A549 (cell line): ENCODE measurements around the gene IL36B. TPM values are rescaled to one million over a fixed set of nuclear protein-coding genes. Genes with fewer than 3 reads are reported as not detected.

Source experiments
- ATAC-seq, 2 experiments: fragments of 200-7000 bp in 1 of 2; fragments of >200 bp in 1 of 2; cut with Nextera tagmentation in 1 of 2; cut with Tn5 transposase in 1 of 2; 3 replicates each; pipeline versions ENCODE4 v1.8.0 to v1.9.1; 2018 to 2020; ENCODE audit warnings: mild to moderate bottlenecking in 1 of 2, moderate library complexity in 1 of 2
- CTCF ChIA-PET: fragments of 300-600 bp; sonication (Branson Sonifier 250); formaldehyde crosslinking; extraction: SDS; loops from one replicate; lab custom pipeline; 2021; ENCODE audit warnings: antibody characterized with exemption, inconsistent platforms; lab: Yijun Ruan, JAX
- POLR2A ChIA-PET: fragments of 350-600 bp; formaldehyde crosslinking; extraction: SDS; loops from one replicate; lab custom pipeline; 2021; ENCODE audit warnings: antibody characterized with exemption, inconsistent platforms; lab: Yijun Ruan, JAX
- DNase-seq, 2 experiments: peaks; one replicate each; pipeline versions ENCODE4 v3.0.0 to v3.0.0-alpha.2; 2011 to 2016; ENCODE audit warnings: low read depth in 1 of 2, low spot score in 1 of 2
- FAIRE-seq: peaks from 2 replicates; lab custom pipeline; 2011; peaks lifted over from hg19 to GRCh38; lab: Jason Lieb, UNC
- H3K27ac ChIP-seq, 2 experiments: fragments of >200 bp; sonication (Bioruptor Twin); formaldehyde crosslinking; 3 replicates each; pipeline ENCODE4 v1.5.1; 2016 to 2017
- H3K4me1 ChIP-seq: fragments of >200 bp; sonication (Bioruptor Twin); formaldehyde crosslinking; 3 replicates; pipeline ENCODE4 v1.6.1; 2016
- H3K4me2 ChIP-seq: fragments of >200 bp; sonication (Bioruptor Twin); formaldehyde crosslinking; 3 replicates; pipeline ENCODE4 v1.6.1; 2016
- H3K4me3 ChIP-seq: fragments of >200 bp; sonication (Bioruptor Twin); formaldehyde crosslinking; 3 replicates; pipeline ENCODE4 v1.5.1; 2016
- H3K9me3 ChIP-seq: fragments of >200 bp; sonication (Bioruptor Twin); formaldehyde crosslinking; 3 replicates; pipeline ENCODE4 v1.6.1; 2016
- ATOH8 ChIP-seq: fragments of 250-450 bp; sonication (Bioruptor Pico); IDR thresholded peaks from 2 replicates; pipeline ENCODE4 v1.5.0; 2020; ENCODE audit warnings: low read depth, mild to moderate bottlenecking, moderate library complexity
- BHLHE40 ChIP-seq: IDR thresholded peaks from 2 replicates; pipeline ENCODE4 v1.6.1; 2012; ENCODE audit warnings: low read depth, low read length, inconsistent platforms
- EHF ChIP-seq: fragments of 250-450 bp; sonication (Bioruptor Pico); IDR thresholded peaks from 2 replicates; pipeline ENCODE4 v1.5.0; 2020; ENCODE audit warnings: mild to moderate bottlenecking
- ELK1 ChIP-seq: fragments of 150-350 bp; IDR thresholded peaks from 2 replicates; pipeline ENCODE4 v1.6.1; 2014; ENCODE audit warnings: low read depth, mild to moderate bottlenecking, low read length
- FOXS1 ChIP-seq: fragments of 250-450 bp; sonication (Bioruptor Pico); IDR thresholded peaks from 2 replicates; pipeline ENCODE4 v1.5.0; 2020; ENCODE audit warnings: mild to moderate bottlenecking, moderate library complexity
- HDAC2 ChIP-seq: fragments of 200-600 bp; sonication (generic); IDR thresholded peaks from 2 replicates; pipeline ENCODE4 v1.6.1; 2016
- HMGXB4 ChIP-seq: fragments of 250-450 bp; sonication (Bioruptor Pico); IDR thresholded peaks from 2 replicates; pipeline ENCODE4 v1.5.0; 2021; ENCODE audit warnings: mild to moderate bottlenecking, moderate library complexity, borderline replicate concordance
- JUNB ChIP-seq: fragments of >200 bp; sonication (Bioruptor Twin); formaldehyde crosslinking; IDR thresholded peaks from 2 replicates; pipeline ENCODE4 v1.6.1; 2016
- KDM1A ChIP-seq: fragments of 200-600 bp; sonication (generic); IDR thresholded peaks from 2 replicates; pipeline ENCODE4 v1.6.1; 2016; ENCODE audit warnings: low read depth, mild to moderate bottlenecking
- MAX ChIP-seq: IDR thresholded peaks from 2 replicates; pipeline ENCODE4 v1.6.1; 2012
- PHF8 ChIP-seq: fragments of 200-600 bp; sonication (generic); IDR thresholded peaks from 2 replicates; pipeline ENCODE4 v1.6.1; 2016; ENCODE audit warnings: low read depth, mild to moderate bottlenecking, antibody characterized with exemption, moderate library complexity, borderline replicate concordance
- REST ChIP-seq: fragments of 200-600 bp; sonication (generic); IDR thresholded peaks from 2 replicates; pipeline ENCODE4 v1.6.1; 2016; ENCODE audit warnings: antibody characterized with exemption, mild to moderate bottlenecking, moderate library complexity
- SMC3 ChIP-seq: fragments of >200 bp; sonication (Bioruptor Twin); formaldehyde crosslinking; IDR thresholded peaks from 3 replicates; pipeline ENCODE4 v1.6.1; 2018; ENCODE audit warnings: inconsistent platforms
- ZNF302 ChIP-seq: fragments of 250-450 bp; sonication (Bioruptor Pico); IDR thresholded peaks from 2 replicates; pipeline ENCODE4 v1.9.0; 2021; ENCODE audit warnings: inconsistent platforms, mild to moderate bottlenecking, moderate library complexity
- WGBS: methylation state at CpG from one replicate; pipeline ENCODE4 v1.1.6; 2017; ENCODE audit errors: missing lambda C conversion rate; 5-methylcytosine and 5-hydroxymethylcytosine counted together
- polyA plus RNA-seq, 4 experiments: library from polyadenylated mRNA; depleted of rRNA in 3 of 4; stranded (reverse); fragments of >200 nt; fragmentation: RNase III in 1 of 4; extraction: RNeasy Plus Mini Kit Qiagen cat#74134 plus additional on column Dnase treatment in 1 of 4; gene quantifications; 2 replicates in 3 of 4; 3 replicates in 1 of 4; pipeline ENCODE4 v1.2.3, GENCODE V29; 2011 to 2017

Gene IL36B
- polyA plus RNA-seq, 2 of the 4 experiments (the other 2 are of a cell fraction) = not detected

GRCh38 chr2:113068706-113069485 lies 16.2 kb upstream of the IL36B start:
- Histone ChIP-seq H3K4me2 (no peak overlapping the region), H3K27ac (no peak overlapping the region), H3K4me1 (peaks cover 7% of the 10 kb centered on the region; the same call in 1 of the 3 replicates), H3K9me3 (0 out of 3 replicates have a peak, but pooled peaks cover 10% of the 10 kb centered on the region), H3K4me3 (no peak overlapping the region)
- TF ChIP-seq FOXS1 (CRISPR knock-in tag) (no peak), ATOH8 (no peak), ZNF302 (CRISPR knock-in tag) (no peak), HDAC2 (no peak), PHF8 (no peak), JUNB (no peak), HMGXB4 (no peak), SMC3 (no peak)
- FAIRE-seq (no peak), DNase-seq (no peak), ATAC-seq (no peak)
- WGBS = 12% methylated on average over 5 of the region's 5 CpGs
- ChIA-PET POLR2A (no interaction called here), CTCF (interaction anchor here (1.2 to 3.9 kb wide), 2 partner anchors 10 to 11 kb away, joined by 3 to 21 read pairs; partner anchors contain the start of gene IL36RN)

- TF ChIP-seq BHLHE40 (no peak), REST (no peak), KDM1A (no peak), ELK1 (no peak), MAX (no peak), EHF (no peak)
- ChIA-PET POLR2A (no interaction called here), CTCF (interaction anchor here (1.2 to 3.9 kb wide), 2 partner anchors 9 to 12 kb away, joined by 3 to 21 read pairs; partner anchors contain the start of gene IL36RN)
- Histone ChIP-seq H3K4me2 (no peak overlapping the region), H3K9me3 (0 out of 3 replicates have a peak, but pooled peaks cover 10% of the 10 kb centered on the region), H3K4me3 (no peak overlapping the region), H3K4me1 (peaks cover 7% of the 10 kb centered on the region; the same call in 1 of the 3 replicates), H3K27ac (no peak overlapping the region)
- 17% methylated on average over 2 of the region's 2 CpGs for WGBS
- no peak for DNase-seq
- no peak for ATAC-seq
- FAIRE-seq = no peak
Measured at GRCh38 chr2:113068249-113068648, 15.6 kb upstream of the IL36B start.
